D721Med (cell line): Measurements from ENCODE around the gene ZCCHC14.

Source experiments
- DNase-seq: peaks from one replicate; pipeline ENCODE4 v3.0.0; 2011; ENCODE audit warnings: low spot score; ENCODE audit not compliant: insufficient read length
- FAIRE-seq: peaks from 2 replicates; lab custom pipeline; 2011; peaks lifted over from hg19 to GRCh38; lab: Jason Lieb, UNC
- CTCF ChIP-seq: IDR thresholded peaks from 2 replicates; pipeline ENCODE4 v1.5.1; 2012; ENCODE audit warnings: mild to moderate bottlenecking, control low read depth; ENCODE audit not compliant: insufficient read depth; ENCODE audit errors: missing control alignments

Gene ZCCHC14

GRCh38 chr16:87459833-87460232, 33.0 kb downstream of the ZCCHC14 start:
- FAIRE-seq, result no peak
- TF ChIP-seq CTCF, result no peak
- DNase-seq, result no peak

- no peak for TF ChIP-seq CTCF
- FAIRE-seq, result no peak
Observed at GRCh38 chr16:87459027-87459426, 33.8 kb downstream of the ZCCHC14 start.

GRCh38 chr16:87458424-87458915, 34.4 kb downstream of the ZCCHC14 start:
- no peak for FAIRE-seq
- TF ChIP-seq CTCF, result no peak
- DNase-seq, result no peak

More at GRCh38 chr16:87459027-87459426, 33.8 kb downstream of the ZCCHC14 start:
- no peak for DNase-seq

- no peak for DNase-seq
- no peak for FAIRE-seq
- no peak for TF ChIP-seq CTCF
Observed at GRCh38 chr16:87457709-87458423, 35.0 kb downstream of the ZCCHC14 start.

- DNase-seq (no peak), FAIRE-seq (no peak)
- TF ChIP-seq CTCF, result no peak
Observed at GRCh38 chr16:87457061-87457611, 35.7 kb downstream of the ZCCHC14 start.

GRCh38 chr16:87454391-87454790, 38.4 kb downstream of the ZCCHC14 start:
- no peak for TF ChIP-seq CTCF
- FAIRE-seq (no peak), DNase-seq (no peak)

- no peak for FAIRE-seq
- DNase-seq, result no peak
- no peak for TF ChIP-seq CTCF
Observed at GRCh38 chr16:87453326-87453725, 39.5 kb downstream of the ZCCHC14 start.
